HG02763 (cell line): ENCODE measurements around the gene PQBP1.

Experiments
- ATAC-seq: cut with Tn5 transposase; IDR thresholded peaks from one replicate; pipeline ENCODE4 v1.9.1; 2021; ENCODE audit warnings: mild to moderate bottlenecking, moderate library complexity; ENCODE audit not compliant: unreplicated experiment

Gene PQBP1

DNA sequence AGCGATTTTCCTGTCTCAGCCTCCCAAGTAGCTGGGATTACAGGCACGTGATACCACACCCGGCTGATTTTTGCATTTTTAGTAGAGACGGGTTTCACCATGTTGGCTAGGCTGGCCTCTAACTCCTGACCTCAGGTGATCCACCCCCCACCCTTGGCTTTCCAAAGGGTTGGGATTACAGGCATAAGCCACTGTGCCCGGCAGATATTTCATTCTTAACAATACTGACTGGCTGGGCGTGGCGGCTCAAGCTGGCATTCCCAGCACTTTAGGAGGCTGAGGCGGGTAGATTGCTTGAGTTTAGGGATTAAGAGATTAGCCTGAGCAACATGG is 1.3 kb downstream of the PQBP1 start:
- no peak for ATAC-seq

DNA sequence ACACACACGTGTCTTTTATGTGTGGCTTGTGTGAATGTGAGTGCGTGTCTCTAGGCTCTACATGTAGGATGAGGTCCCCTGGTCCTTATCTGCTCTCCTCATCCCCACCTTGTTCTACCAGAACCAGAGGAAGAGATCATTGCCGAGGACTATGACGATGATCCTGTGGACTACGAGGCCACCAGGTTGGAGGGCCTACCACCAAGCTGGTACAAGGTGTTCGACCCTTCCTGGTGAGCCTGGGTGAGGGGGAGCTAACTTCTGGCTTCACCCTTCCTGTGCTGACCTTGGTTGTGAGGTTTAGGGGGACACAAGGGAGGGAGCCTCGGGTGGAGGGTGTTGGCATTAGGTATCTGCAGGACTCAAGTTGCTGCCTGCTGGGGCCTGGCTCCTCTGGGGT is 3.3 kb downstream of the PQBP1 start:
- no peak for ATAC-seq

DNA sequence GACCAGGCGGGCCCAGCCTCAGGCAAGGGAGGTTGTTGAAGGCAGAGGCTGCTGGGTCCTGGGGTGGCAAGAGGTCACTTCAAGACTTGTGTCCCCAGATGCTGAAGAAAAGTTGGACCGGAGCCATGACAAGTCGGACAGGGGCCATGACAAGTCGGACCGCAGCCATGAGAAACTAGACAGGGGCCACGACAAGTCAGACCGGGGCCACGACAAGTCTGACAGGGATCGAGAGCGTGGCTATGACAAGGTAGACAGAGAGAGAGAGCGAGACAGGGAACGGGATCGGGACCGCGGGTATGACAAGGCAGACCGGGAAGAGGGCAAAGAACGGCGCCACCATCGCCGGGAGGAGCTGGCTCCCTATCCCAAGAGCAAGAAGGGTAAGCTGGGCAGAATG is 4.4 kb downstream of the PQBP1 start:
- ATAC-seq: no peak

DNA sequence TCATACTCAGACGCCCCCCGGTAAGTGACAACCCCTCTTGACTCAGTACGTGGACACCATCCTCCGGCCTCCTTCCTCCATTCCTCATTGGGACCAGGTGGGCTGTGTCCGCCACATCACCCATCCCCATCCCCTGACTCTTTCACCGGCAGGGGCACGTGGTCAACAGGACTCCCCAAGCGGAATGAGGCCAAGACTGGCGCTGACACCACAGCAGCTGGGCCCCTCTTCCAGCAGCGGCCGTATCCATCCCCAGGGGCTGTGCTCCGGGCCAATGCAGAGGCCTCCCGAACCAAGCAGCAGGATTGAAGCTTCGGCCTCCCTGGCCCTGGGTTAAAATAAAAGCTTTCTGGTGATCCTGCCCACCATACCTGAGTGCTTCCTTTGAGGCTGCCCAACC is 5.0 kb downstream of the PQBP1 start:
- ATAC-seq: no peak

DNA sequence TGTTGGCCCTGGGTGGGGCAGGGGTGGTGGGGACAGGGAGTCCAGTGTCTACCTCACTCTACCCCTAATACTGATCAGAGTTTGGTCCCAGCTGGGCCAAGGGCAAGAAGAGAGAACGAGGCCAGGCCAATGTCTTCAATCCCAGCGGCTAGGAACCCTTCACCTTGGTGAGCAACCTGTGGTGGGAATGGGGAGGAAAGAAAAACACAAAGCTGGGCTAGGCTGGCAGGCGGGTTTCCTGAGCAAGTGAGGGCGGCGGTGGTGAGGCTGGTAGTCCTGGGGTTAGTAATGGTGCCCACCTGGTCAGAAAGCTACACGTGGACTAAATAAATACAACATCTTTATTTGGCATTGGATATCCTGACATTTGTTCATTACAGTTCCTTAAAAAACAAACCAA is 5.6 kb downstream of the PQBP1 start:
- ATAC-seq: no peak

DNA sequence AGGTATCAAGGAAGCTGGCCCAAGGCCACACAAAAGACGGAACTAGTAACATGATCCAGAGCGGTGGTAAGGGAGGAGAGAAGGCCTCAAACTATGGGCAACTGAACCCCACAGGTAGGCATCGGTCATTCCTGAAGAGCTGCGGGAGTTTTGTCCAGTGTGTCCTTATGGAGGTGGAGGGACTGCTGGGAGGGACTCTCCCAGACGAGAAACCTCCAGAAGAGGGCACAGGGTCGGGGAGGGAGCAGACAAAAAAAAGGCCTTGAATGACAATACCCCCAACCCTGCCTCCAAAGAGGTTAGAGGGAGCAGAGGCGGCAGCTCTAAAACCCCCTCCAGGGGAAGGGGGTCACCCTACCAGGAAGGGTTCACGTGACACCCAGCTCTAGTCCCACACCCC is 6.5 kb downstream of the PQBP1 start:
- ATAC-seq: no peak

DNA sequence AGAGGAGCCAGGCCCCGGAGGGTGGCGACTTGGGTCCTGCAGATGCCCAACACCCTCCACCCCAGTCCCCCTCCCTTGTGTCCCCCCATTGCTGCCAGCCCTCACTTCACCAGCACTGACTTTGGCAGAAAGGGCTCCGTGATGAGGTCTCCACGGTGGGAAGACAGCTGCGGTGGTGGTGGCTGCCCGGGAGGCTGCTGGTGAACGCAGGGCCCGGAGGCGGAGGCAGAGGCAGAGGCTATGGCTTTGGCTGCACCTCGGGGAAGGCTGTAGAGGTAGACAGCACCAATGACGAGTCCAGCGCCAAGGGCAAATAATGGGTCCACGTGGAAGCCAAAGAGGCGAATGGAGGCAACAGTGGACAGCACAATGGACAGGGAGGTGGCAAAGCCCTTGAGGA is 6.9 kb downstream of the PQBP1 start:
- ATAC-seq: no peak

DNA sequence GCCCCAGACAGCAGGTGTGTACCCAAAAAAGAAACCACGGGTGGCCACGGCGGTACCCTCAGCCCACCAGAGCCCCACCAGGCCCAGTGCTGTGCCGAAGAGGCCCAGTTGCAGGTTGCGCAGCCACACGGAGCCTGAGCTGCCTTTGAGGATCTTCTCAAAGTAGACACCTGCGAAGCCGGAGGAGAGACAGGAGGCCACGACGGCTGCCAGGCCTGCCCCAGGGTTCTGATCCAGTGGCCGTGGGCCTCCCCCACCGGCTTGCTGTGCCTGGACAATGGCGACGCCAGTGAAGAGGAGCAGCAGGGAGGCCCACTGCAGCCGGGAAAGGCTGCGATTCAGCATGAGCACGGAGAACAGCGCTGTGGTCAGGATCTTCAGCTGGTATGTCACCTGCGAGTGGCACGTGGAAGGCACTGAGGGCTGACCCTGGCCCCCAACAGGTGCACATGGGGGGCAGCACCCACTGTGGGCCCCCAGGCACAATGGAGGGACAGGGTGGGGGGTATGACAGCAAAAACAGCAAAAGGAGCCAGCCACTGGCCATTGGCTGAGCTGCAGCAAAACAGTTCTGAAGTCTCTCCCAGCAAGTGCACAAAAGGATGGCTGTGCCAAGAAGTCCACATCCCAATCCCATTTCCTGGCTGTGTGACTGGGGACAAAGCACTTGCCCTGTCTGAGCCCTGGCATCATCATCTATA is 7.5 kb downstream of the PQBP1 start:
- no peak for ATAC-seq

DNA sequence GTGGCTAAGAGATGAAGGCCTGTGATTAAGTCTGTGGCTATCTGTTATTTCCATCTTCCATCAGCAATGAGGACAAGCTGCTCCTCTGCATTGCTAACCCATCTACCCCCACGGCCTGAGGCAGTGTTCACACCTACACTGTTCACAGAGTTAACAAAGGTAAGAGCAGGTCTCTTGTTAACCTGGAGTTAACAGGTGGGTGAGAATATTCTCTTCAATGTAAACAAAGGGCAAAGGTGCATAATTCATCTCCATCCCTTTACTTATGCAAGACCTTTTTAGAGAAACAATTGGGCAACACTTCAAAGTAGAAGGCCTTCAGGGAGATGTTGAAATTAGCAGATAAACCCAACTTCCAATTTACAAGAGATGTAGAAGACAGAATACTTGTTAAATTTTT is 10.9 kb downstream of the PQBP1 start:
- ATAC-seq: no peak

DNA sequence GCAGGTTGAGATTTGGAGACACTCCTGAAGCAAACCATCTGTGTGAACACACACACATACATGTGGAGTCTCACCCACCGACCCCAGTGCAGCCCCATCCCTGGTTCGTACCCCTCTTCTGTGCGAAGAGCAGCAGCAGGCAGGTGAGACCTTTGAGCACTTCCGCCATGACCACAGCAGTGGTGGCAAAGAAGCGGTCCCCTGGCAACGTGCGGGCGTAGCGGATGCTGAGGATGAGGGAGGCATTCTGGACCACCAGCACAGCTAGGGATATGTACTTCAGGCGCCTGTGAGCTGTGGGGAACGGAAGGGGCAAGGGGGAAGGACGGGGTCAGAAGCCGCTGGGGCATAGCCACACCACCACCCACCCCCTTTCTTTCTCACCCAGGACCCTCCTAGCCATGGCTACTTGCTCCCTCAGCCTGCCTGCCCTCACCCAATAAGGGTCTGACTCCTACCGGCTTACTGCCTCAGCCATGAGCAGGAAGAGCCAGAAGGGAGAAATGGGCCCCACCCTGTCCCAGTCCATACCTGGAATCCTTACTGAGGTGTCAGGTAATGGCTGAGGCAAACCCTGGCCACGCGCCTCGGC is 12.1 kb downstream of the PQBP1 start:
- ATAC-seq: no peak

DNA sequence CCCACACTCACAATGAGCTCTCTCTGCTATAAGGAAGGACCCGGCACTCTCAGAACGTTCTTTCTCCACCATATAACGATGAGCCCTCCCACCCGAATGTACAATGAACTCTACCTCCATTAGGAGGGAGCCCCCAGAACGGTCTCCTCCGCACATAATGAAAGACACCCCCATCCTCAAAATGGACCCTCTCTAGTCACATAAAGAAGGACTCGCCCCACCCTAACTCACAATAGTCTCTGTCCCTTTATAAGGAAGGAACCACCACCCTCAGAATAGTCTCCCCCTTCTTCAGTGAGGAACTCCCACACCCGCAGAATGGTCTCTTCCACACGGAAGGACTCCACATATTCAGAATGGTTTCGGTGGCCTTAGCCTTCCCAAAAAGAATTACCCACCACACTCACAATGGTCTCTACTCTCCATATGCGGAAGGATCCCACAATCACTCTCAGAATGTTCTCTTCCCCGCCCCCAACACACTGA is 13.2 kb downstream of the PQBP1 start:
- no peak for ATAC-seq

DNA sequence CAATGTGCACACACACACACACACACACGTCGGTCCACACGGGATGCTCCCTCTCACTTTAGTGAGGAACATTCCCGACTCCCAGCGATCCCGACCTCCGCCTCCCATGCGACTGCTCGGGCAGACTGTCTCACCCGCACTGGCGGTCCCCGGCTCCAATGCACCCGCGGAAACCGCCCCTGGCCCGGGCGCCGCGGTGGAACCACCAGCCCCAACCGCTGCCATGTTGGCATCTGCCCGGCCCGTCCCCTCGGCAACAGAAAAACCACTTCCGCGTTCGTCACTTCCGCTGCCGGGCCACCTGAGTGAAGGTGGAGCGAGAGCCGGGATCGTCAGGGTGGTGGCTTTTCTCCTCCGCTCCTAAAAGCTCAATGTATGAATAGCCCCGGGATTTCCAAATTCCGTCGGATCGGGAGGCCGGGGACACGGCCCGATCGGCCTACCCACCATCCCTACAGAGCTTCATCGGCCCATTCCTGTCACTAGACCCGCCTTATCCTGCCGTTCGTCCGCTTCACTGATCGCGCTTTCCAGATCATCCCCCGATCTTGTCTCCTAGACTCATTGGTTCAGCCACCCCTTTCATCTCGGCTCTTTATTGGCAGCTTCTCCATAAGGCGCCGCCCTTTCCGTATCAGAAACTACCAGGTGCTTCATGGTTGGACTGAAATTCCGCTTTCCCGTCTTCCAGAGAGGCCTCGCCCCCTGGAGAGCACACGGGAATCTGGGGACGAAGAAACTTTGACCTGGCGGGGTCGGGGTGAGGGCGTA is 13.9 kb downstream of the PQBP1 start, which contains the start of gene SLC35A2:
TSS of gene SLC35A2 (minus strand) at position 235 of the 771 bp plus-strand sequence. CDS start at position 225, 10 bp downstream.
- peak; percentile 53 for ATAC-seq

DNA sequence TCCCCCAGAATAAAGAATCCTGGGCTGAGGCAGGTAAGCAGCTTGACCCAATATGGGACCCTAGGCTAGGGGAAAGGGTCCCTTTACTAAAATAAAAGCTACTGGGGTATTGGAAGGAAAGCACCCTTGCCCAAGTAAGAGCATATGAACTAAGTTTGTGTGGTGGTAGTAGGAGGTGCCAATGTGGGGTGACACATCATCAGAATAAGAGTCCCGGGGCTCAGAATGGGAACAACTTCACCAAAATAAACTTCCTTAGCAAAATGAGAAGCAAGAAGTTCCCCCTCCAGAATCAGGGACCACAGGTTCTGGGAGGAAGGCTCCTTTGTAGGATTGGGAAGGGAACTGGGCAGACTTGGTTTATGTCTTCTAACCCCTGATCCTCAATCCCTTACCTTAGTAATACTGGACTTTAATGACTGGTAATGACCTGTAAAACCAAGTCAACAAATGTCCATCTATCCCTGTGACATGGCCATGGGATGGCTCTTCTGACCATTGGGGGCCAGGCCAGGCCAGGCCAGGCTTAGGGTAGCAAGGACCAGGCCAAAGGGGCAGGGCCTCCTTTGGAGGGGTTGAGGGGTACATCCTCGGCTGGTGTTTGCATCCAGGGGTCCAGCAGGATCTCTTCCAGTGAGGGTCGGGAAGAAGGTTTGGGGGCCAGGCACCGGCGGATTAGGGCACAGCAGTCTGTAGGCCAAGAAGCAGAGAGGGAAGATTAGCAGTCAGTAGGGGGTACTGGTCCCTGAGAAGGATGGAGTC is 16.1 kb downstream of the PQBP1 start:
- no peak for ATAC-seq

DNA sequence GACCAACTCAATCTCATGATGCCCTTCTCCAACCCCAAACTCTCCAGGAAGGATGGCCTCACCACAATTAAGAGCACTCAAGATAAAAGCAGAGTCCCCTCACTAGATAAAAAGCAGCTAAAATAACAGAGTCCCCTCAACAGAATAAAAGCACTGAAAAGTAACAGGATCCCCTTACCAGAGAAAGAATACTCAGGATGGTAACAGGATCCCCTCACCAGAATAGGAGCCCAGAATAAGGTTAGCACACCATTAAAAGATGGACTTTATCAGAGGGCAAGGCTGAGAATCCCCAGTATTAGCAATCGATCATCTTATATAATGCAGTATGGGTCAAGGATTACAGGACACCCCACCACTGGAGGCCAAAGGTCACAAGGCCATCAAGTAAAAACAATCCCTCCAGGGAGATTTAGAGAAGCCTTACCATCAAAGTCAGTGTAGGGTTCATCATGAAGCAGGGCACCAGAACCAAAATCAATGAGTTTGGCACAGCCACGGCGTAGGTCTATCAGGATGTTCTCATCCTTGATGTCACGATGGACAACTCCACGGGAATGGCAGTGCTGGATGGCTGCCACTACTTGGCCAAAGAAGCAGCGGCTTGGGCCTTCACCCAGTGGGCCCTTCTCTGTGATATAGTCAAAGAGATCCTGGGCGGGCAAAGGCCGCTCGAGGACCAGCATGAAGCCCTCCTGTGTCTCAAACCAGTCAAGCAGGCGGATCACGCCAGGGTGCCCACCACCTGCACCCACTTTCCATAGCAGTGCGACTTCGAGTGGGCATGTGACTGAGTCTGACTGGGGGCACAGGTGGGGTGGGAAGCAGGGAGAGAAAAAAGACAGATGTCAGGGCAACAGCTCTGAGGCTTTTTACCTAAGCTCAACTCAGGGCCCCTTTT is 17.1 kb downstream of the PQBP1 start:
- ATAC-seq: no peak

DNA sequence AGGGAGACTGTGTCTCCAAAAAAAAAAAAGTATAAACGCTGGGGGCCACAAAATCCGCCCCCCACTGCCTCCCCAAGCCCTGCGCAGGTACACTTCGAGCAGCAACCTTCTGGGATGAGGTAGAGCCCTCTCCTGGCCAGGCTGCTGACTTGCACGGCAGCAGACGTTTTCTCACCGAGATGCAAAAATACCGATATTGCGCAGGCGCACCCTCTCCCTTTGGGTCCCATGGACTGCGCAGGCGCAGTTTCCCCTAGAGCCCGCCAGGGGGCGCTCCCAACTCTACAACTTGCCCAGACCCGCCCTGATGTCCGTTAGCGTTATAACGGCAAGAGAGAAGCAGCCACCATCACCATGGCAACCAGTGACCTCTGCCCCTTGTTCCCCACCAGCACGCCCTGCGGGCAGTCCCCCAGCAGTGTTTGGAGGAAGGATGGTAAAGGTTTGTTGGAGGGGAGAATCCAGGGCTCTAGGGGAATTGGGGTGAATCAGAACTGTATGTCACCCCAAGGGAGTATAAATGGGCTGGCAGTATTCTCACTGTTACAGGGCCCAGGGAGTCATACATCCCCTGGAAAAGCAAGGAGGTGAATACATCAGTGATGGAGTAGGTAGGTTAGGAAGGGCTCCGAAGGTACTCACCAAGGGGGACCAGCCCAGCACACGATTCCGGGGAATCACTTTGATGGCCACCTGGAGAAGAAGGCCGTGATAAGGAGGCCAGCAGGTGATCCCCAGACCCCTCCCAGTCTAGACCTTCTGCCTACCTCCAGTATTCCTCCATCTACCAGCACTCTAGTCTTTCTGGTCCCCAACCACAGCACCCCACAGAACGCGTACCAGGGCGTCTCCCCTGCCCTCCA is 19.6 kb downstream of the PQBP1 start:
- peak; percentile 33 for ATAC-seq

DNA sequence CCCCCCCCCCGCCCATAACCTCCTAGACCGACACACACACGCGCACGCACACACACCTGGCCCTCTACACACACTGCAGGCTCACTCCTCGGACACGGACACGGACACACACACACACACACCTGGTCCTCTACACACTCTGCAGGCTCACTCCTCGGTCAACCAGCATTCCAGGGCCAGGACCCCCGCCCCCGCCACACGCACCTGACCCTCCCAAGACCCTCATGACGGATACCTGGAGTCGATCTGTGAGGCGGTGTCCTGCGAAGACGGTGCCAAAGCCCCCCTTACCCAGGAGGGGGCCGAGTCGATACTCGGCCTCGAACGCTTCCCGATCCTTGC is 20.5 kb downstream of the PQBP1 start:
- ATAC-seq: no peak

DNA sequence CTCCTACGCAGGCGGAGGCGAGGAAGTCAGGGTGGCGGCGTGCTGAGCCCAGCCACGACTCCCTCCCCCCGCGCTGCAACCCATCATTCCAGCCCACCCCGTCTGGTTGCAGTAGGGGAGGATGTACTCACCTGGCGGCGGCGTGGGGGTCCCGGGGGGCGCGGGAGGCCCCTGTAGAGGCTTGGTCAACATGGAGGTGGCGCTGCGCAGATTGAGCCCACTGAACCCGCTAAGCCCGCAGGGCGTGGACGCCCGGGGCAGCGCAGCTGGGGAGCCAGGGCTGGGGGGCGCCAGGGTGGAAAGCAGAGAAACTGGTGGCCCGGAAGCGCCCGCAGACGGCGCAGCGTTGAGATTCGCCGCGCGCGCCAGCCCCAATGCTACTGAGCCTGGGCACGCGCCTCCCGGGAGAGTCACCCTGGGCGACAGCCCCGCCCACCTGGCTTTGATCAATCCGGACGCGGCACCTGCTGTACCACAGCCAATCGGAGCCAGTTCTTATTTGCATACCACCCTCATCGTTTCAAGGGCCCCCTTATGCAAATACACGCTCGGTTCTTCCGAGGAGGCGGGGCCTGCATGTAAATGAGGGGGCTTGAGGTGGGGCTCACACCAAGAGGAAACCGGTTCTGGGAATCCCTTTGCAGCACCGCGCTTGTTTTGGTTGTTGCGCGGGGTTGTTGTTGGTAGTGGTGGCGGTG is 21.1 kb downstream of the PQBP1 start, which contains the start of gene PIM2:
TSS of gene PIM2 (minus strand) at position 382 of the 698 bp plus-strand sequence. CDS start at position 192, 190 bp downstream.
- peak; percentile 67 for ATAC-seq

DNA sequence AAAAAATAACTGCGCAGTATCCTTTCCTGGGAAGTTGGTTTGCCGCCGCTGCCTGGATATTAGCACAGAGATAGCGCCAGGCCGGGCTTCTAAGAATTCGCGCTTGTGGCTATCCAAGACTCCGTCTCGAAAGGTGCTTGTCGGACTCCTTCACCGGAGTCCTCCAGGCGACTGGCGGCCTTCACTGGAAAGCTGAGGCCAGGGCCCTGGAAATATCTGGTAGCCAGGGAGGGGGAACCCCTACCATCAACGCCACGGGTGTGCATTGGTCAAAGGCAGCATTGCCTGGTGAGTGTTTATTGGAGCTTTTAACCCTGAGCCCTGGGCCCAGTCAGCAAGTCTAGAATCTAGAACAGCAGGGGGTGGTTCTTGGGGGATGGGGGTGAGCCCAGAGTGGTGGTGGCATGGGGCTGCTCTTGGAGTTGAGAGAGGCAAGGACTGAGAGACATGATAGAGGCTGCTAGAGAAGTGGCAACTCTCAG is 21.7 kb downstream of the PQBP1 start:
- no peak for ATAC-seq
